CD4-positive, alpha-beta T cell (primary cell): ENCODE data around the gene WNT5B. TPM values are rescaled to one million over a fixed set of nuclear protein-coding genes. Genes with fewer than 3 reads are reported as not detected.
"Not testable (repeated sequence)": the region's sequence is repeated elsewhere in the genome, so short reads cannot be mapped to it uniquely, and the experiment has no call there.

Experiments used
- ATAC-seq: fragments of 200-7000 bp; cut with Tn5 transposase; one replicate; pipeline ENCODE4 v1.10.0; 2022; ENCODE audit warnings: mild to moderate bottlenecking; ENCODE audit not compliant: poor library complexity
- CTCF ChIA-PET: fragments of 350-600 bp; sonication (Branson Sonifier 250); formaldehyde crosslinking; loops from one replicate; lab custom pipeline; 2021; ENCODE audit warnings: antibody characterized with exemption, inconsistent platforms; lab: Charles Lee
- POLR2A ChIA-PET: fragments of 350-600 bp; sonication (Branson Sonifier 250); formaldehyde crosslinking; loops from one replicate; lab custom pipeline; 2021; ENCODE audit warnings: antibody characterized with exemption, inconsistent platforms; lab: Charles Lee
- DNase-seq, 14 experiments: peaks; one replicate each; pipeline ENCODE4 v3.0.0-alpha.2; 2013 to 2020; ENCODE audit warnings: mixed read lengths in 2 of 14
- H3K27ac ChIP-seq, 2 donors: one replicate each; pipeline versions ENCODE4 v1.5.1 to v1.7.0; 2013; ENCODE audit warnings: low read length in 2 of 2, low read depth in 1 of 2, mild to moderate bottlenecking in 1 of 2
- H3K27me3 ChIP-seq, 2 experiments: 1 replicate in 1 of 2; 2 replicates in 1 of 2; pipeline versions ENCODE4 v1.6.1 to v1.7.0; 2013; ENCODE audit warnings: low read length in 2 of 2, control low read depth in 1 of 2, mild to moderate bottlenecking in 1 of 2, moderate library complexity in 1 of 2; ENCODE audit not compliant: insufficient read depth in 2 of 2, control insufficient read depth in 1 of 2
- H3K36me3 ChIP-seq: one replicate; pipeline ENCODE4 v1.6.1; 2013; ENCODE audit warnings: low read length, control low read depth; ENCODE audit not compliant: insufficient read depth
- H3K4me1 ChIP-seq: one replicate; pipeline ENCODE4 v1.6.1; 2013; ENCODE audit warnings: low read length, control low read depth; ENCODE audit not compliant: insufficient read depth
- H3K4me3 ChIP-seq: one replicate; pipeline ENCODE4 v1.5.1; 2013; ENCODE audit warnings: mild to moderate bottlenecking, low read length, moderate library complexity
- H3K9me3 ChIP-seq, 2 experiments: 1 replicate in 1 of 2; 2 replicates in 1 of 2; pipeline versions ENCODE4 v1.6.1 to v1.7.0; 2013; ENCODE audit warnings: low read length in 2 of 2, mild to moderate bottlenecking in 2 of 2, control low read depth in 1 of 2, moderate library complexity in 1 of 2; ENCODE audit not compliant: control insufficient read depth in 1 of 2, insufficient read depth in 1 of 2
- H3K27ac Mint-ChIP-seq: one replicate; pipeline ENCODE4 v1.8.0; 2020; ENCODE audit warnings: mixed read lengths
- H3K27me3 Mint-ChIP-seq: one replicate; pipeline ENCODE4 v1.8.0; 2021; ENCODE audit warnings: mixed read lengths
- H3K36me3 Mint-ChIP-seq: one replicate; pipeline ENCODE4 v1.8.0; 2021; ENCODE audit warnings: low read depth, mixed read lengths
- H3K4me1 Mint-ChIP-seq: one replicate; pipeline ENCODE4 v1.8.0; 2021; ENCODE audit warnings: low read depth, mixed read lengths
- H3K4me3 Mint-ChIP-seq: one replicate; pipeline ENCODE4 v1.8.0; 2020; ENCODE audit warnings: mild to moderate bottlenecking, mixed read lengths
- H3K9me3 Mint-ChIP-seq: one replicate; pipeline ENCODE4 v1.8.0; 2020; ENCODE audit warnings: mixed read lengths
- CTCF ChIP-seq: fragments of 200-600 bp; IDR thresholded peaks from one replicate; pipeline ENCODE4 v1.8.0; 2022; ENCODE audit warnings: antibody characterized with exemption, mild to moderate bottlenecking
- intact Hi-C, 2 experiments: fragments of 100-400 bp; cut with DNase I in 1 of 2; cut with micrococcal nuclease in 1 of 2; formaldehyde crosslinking; loops; one replicate each; pipeline versions ENCODE4 v1.15.1 to v1.9.0; 2023 to 2025; cut with DNase I, micrococcal nuclease
- total RNA-seq, 174 experiments: library from RNA in 2 of 174; stranded (reverse) in 2 of 174; gene quantifications; one replicate each; pipeline ENCODE4 v1.2.3 and lab custom pipeline; 2021 to 2026

WNT5B gene
- total RNA-seq, 2 experiments from 2014 or later, result not detected

GRCh38 chr12:1691123-1692007, 62.3 kb downstream of the WNT5B start:
- TF ChIP-seq CTCF, result no peak
- DNase-seq (peak in 6 of 14 experiments; percentile 2 to 36 (median 14)), ATAC-seq (peak; percentile 12)
- peak overlapping the region; percentile 74 to 76 for H3K27ac ChIP-seq
- peak overlapping the region; percentile 86 for H3K4me3 ChIP-seq
- no peaks in the 10 kb centered on the region for H3K27me3 ChIP-seq
- no peaks in the 10 kb centered on the region for H3K27me3 Mint-ChIP-seq
- no peaks in the 10 kb centered on the region for H3K9me3 ChIP-seq
- H3K4me3 Mint-ChIP-seq, result peak overlapping the region; percentile 97
- no peaks in the 10 kb centered on the region for H3K9me3 Mint-ChIP-seq
- ChIA-PET POLR2A (interaction anchor here (0.6 to 2.9 kb wide), 9 partner anchors 10 to 202 kb away, joined by 3 to 34 read pairs (median 4); no protein-coding TSS in a partner anchor), CTCF (interaction anchor here (1.0 kb wide), 2 partner anchors 31 to 100 kb away, joined by 3 to 5 read pairs; no protein-coding TSS in a partner anchor)
- no peaks in the 10 kb centered on the region for H3K36me3 ChIP-seq
- H3K27ac Mint-ChIP-seq, result peak overlapping the region; percentile 99
- H3K4me1 Mint-ChIP-seq, result peaks cover 55% of the 10 kb centered on the region
- peaks cover 24% of the 10 kb centered on the region for H3K36me3 Mint-ChIP-seq
- intact Hi-C loops, result loop anchor here (2.0 to 5.0 kb wide), 5 partner anchors 31 to 699 kb away; partner anchors contain the start of genes DCP1B (in 1 of the 2) and ERC1 (in 1 of the 2)
- H3K4me1 ChIP-seq, result peaks cover 18% of the 10 kb centered on the region

- no peak for TF ChIP-seq CTCF
- intact Hi-C loops, result loop anchor here in 1 of 2 experiments (5.0 kb wide), 4 partner anchors 35 to 700 kb away; partner anchors contain the start of genes DCP1B and ERC1
These were observed 63.2 kb downstream of the WNT5B start for GRCh38 chr12:1692226-1692625.

GRCh38 chr12:1692895-1693610, 64.0 kb downstream of the WNT5B start:
- ChIA-PET POLR2A (interaction anchor here (0.6 kb wide), 1 partner anchor 39 kb away, joined by 5 read pairs; no protein-coding TSS in a partner anchor), CTCF (interaction anchor here (1.0 kb wide), 1 partner anchor 33 kb away, joined by 3 read pairs; no protein-coding TSS in a partner anchor)
- Histone ChIP-seq H3K36me3 (no peaks in the 10 kb centered on the region), H3K4me3 (no peak overlapping the region), H3K4me1 (peaks cover 25% of the 10 kb centered on the region), H3K9me3 (no peaks in the 10 kb centered on the region), H3K27me3 (no peaks in the 10 kb centered on the region), H3K27ac (no peak overlapping the region)
- Mint-ChIP-seq H3K36me3 (peaks cover 40% of the 10 kb centered on the region), H3K27ac (peak overlapping the region; percentile 99), H3K4me1 (peaks cover 72% of the 10 kb centered on the region), H3K27me3 (no peaks in the 10 kb centered on the region), H3K4me3 (peak overlapping the region; percentile 75), H3K9me3 (no peaks in the 10 kb centered on the region)
- ATAC-seq, result no peak
- intact Hi-C loops, result loop anchor here in 1 of 2 experiments (5.0 kb wide), 4 partner anchors 36 to 701 kb away; partner anchors contain the start of genes DCP1B and ERC1
- no peak for TF ChIP-seq CTCF
- DNase-seq, result no peak

More at GRCh38 chr12:1692226-1692625, 63.2 kb downstream of the WNT5B start:
- Histone ChIP-seq H3K4me1 (peaks cover 22% of the 10 kb centered on the region), H3K4me3 (no peak overlapping the region), H3K36me3 (no peaks in the 10 kb centered on the region), H3K27ac (no peak overlapping the region), H3K27me3 (no peaks in the 10 kb centered on the region), H3K9me3 (no peaks in the 10 kb centered on the region)
- Mint-ChIP-seq H3K36me3 (peaks cover 33% of the 10 kb centered on the region), H3K4me3 (peak overlapping the region; percentile 97), H3K27me3 (no peaks in the 10 kb centered on the region), H3K27ac (peak overlapping the region; percentile 99), H3K9me3 (no peaks in the 10 kb centered on the region), H3K4me1 (peaks cover 64% of the 10 kb centered on the region)
- ChIA-PET CTCF (interaction anchor here (1.0 kb wide), 1 partner anchor 32 kb away, joined by 3 read pairs; no protein-coding TSS in a partner anchor), POLR2A (interaction anchor here (0.6 to 2.9 kb wide), 5 partner anchors 31 to 203 kb away, joined by 3 to 34 read pairs (median 7); no protein-coding TSS in a partner anchor)
- ATAC-seq, result no peak
- no peak for DNase-seq

GRCh38 chr12:1695097-1695496, 66.1 kb downstream of the WNT5B start:
- Mint-ChIP-seq H3K4me1 (peaks cover 77% of the 10 kb centered on the region), H3K36me3 (peaks cover 40% of the 10 kb centered on the region)
- intact Hi-C loops, POLR2A ChIA-PET, ATAC-seq, H3K27me3 Mint-ChIP-seq, H3K9me3 Mint-ChIP-seq, H3K4me3 Mint-ChIP-seq, H3K27ac Mint-ChIP-seq, H3K27me3 ChIP-seq, H3K4me3 ChIP-seq, DNase-seq, H3K36me3 ChIP-seq, H3K27ac ChIP-seq, H3K9me3 ChIP-seq: not testable (repeated sequence)
- CTCF ChIA-PET, result interaction anchor here (1.8 kb wide), 1 partner anchor 42 kb away, joined by 4 read pairs; no protein-coding TSS in a partner anchor
- H3K4me1 ChIP-seq, result peaks cover 26% of the 10 kb centered on the region
